MM.1S (cell line): ENCODE measurements around the gene GPR108.

ENCODE experiments used
- DNase-seq: peaks from one replicate; pipeline ENCODE4 v3.0.0-alpha.2; 2015
- H2AFZ ChIP-seq: fragments of 300-600 bp; sonication (generic); 2 replicates; pipeline ENCODE4 v1.6.0; 2016; ENCODE audit warnings: antibody characterized with exemption, low read length
- H3F3A ChIP-seq: fragments of 300-600 bp; sonication (generic); 2 replicates; pipeline ENCODE4 v1.6.1; 2016; ENCODE audit warnings: mild to moderate bottlenecking, antibody characterized with exemption, low read length, moderate library complexity, mixed read lengths; ENCODE audit not compliant: insufficient read depth
- H3K27ac ChIP-seq: fragments of 300-600 bp; sonication (generic); 2 replicates; pipeline ENCODE4 v1.5.1; 2016; ENCODE audit warnings: mild to moderate bottlenecking, low read length
- H3K27me3 ChIP-seq: fragments of 300-600 bp; sonication (generic); replicated peaks from 2 replicates; pipeline ENCODE4 v1.6.0; 2016; ENCODE audit warnings: low read length; ENCODE audit not compliant: insufficient read depth
- H3K36me3 ChIP-seq: fragments of 300-600 bp; sonication (generic); replicated peaks from 2 replicates; pipeline ENCODE4 v1.6.1; 2016; ENCODE audit warnings: mild to moderate bottlenecking, low read length, mixed read lengths; ENCODE audit not compliant: insufficient read depth
- H3K4me1 ChIP-seq: fragments of 300-600 bp; sonication (generic); 2 replicates; pipeline ENCODE4 v1.6.1; 2016; ENCODE audit warnings: low read length, mixed read lengths
- H3K4me2 ChIP-seq: fragments of 300-600 bp; sonication (generic); 2 replicates; pipeline ENCODE4 v1.6.0; 2016; ENCODE audit warnings: low read depth, low read length
- H3K4me3 ChIP-seq: fragments of 300-600 bp; sonication (generic); 2 replicates; pipeline ENCODE4 v1.5.1; 2016; ENCODE audit warnings: low read length, mixed read lengths
- H3K79me2 ChIP-seq: fragments of 300-600 bp; sonication (generic); 2 replicates; pipeline ENCODE4 v1.6.1; 2016; ENCODE audit warnings: mixed run types, low read length, mixed read lengths
- H3K9ac ChIP-seq: fragments of 300-600 bp; sonication (generic); 2 replicates; pipeline ENCODE4 v1.6.1; 2016; ENCODE audit warnings: low read length, mixed read lengths
- H3K9me2 ChIP-seq: fragments of 300-600 bp; sonication (generic); replicated peaks from 2 replicates; pipeline ENCODE4 v1.6.1; 2016; ENCODE audit warnings: mild to moderate bottlenecking, low read length, mixed read lengths; ENCODE audit not compliant: insufficient read depth
- H3K9me3 ChIP-seq: fragments of 300-600 bp; sonication (generic); replicated peaks from 2 replicates; pipeline ENCODE4 v1.6.1; 2016; ENCODE audit warnings: mild to moderate bottlenecking, low read length, mixed read lengths; ENCODE audit not compliant: insufficient read depth
- H4K20me1 ChIP-seq: fragments of 300-600 bp; sonication (generic); 2 replicates; pipeline ENCODE4 v1.6.1; 2016; ENCODE audit warnings: mild to moderate bottlenecking, low read length, moderate library complexity, mixed read lengths; ENCODE audit not compliant: insufficient read depth
- EZH2 ChIP-seq: fragments of 300-600 bp; sonication (generic); optimal IDR thresholded peaks from 2 replicates; pipeline ENCODE3; 2017; ENCODE audit warnings: low read depth, mild to moderate bottlenecking, antibody characterized with exemption, low read length, mixed read lengths
- EZH2phosphoT487 ChIP-seq: fragments of 300-600 bp; sonication (generic); IDR thresholded peaks from 2 replicates; pipeline ENCODE4 v1.6.1; 2018; ENCODE audit warnings: antibody characterized with exemption, low read length
- TF ChIP-seq, protein P1 (sequence below): fragments of 300-600 bp; sonication (generic); IDR thresholded peaks from 2 replicates; pipeline ENCODE4 v1.5.1; 2016; ENCODE audit warnings: antibody characterized with exemption, low read length, mixed read lengths

GPR108 gene

DNA sequence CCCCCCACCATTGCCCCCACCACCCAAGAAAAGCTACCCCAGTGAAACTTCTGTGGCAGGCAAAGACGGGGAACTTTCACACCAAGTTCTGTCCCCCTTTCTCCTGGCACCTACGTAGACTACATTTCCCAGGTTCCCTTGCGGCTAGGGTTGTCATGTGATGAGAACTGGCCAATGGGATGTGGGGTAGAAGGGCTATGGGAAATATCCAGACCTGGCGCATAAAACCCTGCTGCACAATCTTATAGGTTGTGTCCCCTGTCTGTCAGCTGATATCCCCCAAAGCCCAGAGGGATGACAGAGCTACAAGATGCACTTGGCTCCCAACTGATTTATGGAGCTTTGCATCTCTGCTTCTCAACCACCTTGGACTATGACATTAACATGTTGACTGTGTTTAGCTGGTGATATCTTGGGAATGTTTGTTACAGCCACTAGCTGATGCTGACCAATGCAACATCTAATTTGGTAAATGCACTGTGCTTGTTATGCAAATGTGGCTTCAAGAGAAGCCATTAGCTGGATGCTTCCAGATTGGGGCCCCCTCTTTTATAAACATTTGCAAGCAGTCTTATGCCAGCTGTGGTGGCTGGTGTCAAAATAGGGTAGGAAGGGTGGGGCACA is 23.8 kb upstream of the GPR108 start:
- peak; percentile 14 for DNase-seq
- Histone ChIP-seq H3K9ac (no peak overlapping the region), H3K79me2 (peaks cover 47% of the 10 kb centered on the region), H3K4me2 (no peak overlapping the region), H3K36me3 (no peaks in the 10 kb centered on the region; the same call in 1 of the 2 replicates), H3K9me3 (no peaks in the 10 kb centered on the region), H2AFZ (no peak overlapping the region), H3K27ac (no peak overlapping the region), H3K4me1 (peaks cover 6% of the 10 kb centered on the region), H4K20me1 (no peaks in the 10 kb centered on the region), H3F3A (peaks cover 1% of the 10 kb centered on the region; the same call in 1 of the 2 replicates), H3K9me2 (no peaks in the 10 kb centered on the region), H3K4me3 (no peak overlapping the region), H3K27me3 (no peaks in the 10 kb centered on the region)
- no peak for TF ChIP-seq EZH2phosphoT487
- no peak for TF ChIP-seq EZH2
- TF ChIP-seq, protein P1, sequence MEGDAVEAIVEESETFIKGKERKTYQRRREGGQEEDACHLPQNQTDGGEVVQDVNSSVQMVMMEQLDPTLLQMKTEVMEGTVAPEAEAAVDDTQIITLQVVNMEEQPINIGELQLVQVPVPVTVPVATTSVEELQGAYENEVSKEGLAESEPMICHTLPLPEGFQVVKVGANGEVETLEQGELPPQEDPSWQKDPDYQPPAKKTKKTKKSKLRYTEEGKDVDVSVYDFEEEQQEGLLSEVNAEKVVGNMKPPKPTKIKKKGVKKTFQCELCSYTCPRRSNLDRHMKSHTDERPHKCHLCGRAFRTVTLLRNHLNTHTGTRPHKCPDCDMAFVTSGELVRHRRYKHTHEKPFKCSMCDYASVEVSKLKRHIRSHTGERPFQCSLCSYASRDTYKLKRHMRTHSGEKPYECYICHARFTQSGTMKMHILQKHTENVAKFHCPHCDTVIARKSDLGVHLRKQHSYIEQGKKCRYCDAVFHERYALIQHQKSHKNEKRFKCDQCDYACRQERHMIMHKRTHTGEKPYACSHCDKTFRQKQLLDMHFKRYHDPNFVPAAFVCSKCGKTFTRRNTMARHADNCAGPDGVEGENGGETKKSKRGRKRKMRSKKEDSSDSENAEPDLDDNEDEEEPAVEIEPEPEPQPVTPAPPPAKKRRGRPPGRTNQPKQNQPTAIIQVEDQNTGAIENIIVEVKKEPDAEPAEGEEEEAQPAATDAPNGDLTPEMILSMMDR, result no peak

DNA sequence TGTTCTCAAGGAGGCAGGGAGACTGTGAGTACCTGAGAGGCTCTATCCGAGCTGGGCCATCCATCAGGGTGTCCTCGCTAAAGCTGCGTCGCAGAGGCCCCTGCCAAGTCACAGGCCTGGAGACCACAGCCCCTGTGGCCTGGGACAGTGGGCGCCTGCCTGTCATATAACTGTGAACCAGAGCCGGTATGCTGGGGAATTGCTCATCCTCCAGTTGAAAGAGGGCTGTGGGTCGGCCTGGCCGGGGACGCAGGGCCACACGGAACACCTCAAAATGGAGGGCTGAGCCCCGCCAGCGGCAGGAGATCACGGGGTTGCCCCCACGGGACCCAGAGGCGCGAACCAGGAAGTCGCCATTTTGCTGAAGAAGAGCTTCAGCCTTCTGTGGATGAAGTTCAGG is 23.2 kb upstream of the GPR108 start:
- no peak for DNase-seq
- no peak overlapping the region for H2AFZ ChIP-seq

DNA sequence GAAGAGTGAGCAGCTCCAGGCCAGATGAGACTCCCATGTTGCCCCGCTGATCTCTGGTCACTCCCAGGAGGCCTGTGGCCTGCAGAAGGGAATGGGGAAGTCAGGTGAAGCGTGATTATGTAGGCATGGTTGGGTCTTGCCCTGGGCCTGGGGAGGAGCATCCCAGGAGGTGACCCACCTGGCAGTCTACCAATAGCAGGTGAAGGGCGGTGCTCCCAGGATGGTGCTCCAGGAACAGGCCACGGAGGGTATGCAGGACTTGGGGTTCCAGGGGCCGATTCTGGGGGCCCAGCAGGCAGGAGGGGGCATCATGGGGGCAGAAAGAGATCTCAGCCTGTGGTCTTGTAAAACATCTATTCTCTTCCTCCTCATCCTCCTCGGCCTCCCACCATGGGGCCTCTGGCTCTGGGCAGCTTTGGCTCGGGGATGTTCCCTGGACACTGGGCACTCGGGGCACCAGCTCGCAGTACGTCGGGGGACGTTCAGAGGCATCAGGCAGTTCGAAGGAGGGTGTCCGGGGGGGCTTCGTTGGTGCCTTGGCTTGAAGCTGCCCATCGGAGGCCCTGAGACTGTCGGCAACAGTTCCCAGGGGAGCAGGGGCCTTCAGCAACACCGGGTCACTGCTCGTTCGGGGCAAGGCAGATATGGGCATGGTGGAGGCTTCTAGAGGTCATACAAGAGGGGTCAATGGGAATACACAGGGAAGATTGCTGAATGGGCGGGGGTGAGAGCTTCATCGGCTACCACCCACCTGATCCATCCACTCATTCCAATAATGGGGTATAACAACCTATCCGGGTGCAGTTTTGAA is 17.5 kb upstream of the GPR108 start:
- H3K9me2 ChIP-seq, result no peaks in the 10 kb centered on the region
- no peaks in the 10 kb centered on the region for H4K20me1 ChIP-seq
- H2AFZ ChIP-seq, result no peak overlapping the region
- no peak overlapping the region for H3K4me3 ChIP-seq
- no peak overlapping the region for H3K4me2 ChIP-seq
- no peak overlapping the region for H3K27ac ChIP-seq
- H3K9ac ChIP-seq, result no peak overlapping the region
- H3K36me3 ChIP-seq, result peaks cover 20% of the 10 kb centered on the region
- no peaks in the 10 kb centered on the region for H3K9me3 ChIP-seq
- TF ChIP-seq, protein P1, result no peak
- no peak for TF ChIP-seq EZH2
- TF ChIP-seq EZH2phosphoT487, result no peak
- H3F3A ChIP-seq, result peaks cover 10% of the 10 kb centered on the region; the same call in 1 of the 2 replicates
- H3K79me2 ChIP-seq, result peaks cover 5% of the 10 kb centered on the region; the same call in 1 of the 2 replicates
- H3K27me3 ChIP-seq, result no peaks in the 10 kb centered on the region
- no peak for DNase-seq
- H3K4me1 ChIP-seq, result no peaks in the 10 kb centered on the region

More for the DNA sequence above, 23.2 kb upstream of the GPR108 start:
- H3K9me3 ChIP-seq, result no peaks in the 10 kb centered on the region
- no peaks in the 10 kb centered on the region for H3K9me2 ChIP-seq
- no peaks in the 10 kb centered on the region for H4K20me1 ChIP-seq
- H3K4me2 ChIP-seq, result no peak overlapping the region
- H3K9ac ChIP-seq, result no peak overlapping the region
- H3K79me2 ChIP-seq, result peaks cover 43% of the 10 kb centered on the region
- H3K4me1 ChIP-seq, result peaks cover under 1% of the 10 kb centered on the region; the same call in 1 of the 2 replicates
- no peaks in the 10 kb centered on the region; the same call in 1 of the 2 replicates for H3F3A ChIP-seq
- H3K27me3 ChIP-seq, result no peaks in the 10 kb centered on the region
- H3K27ac ChIP-seq, result no peak overlapping the region
- H3K36me3 ChIP-seq, result no peaks in the 10 kb centered on the region; the same call in 1 of the 2 replicates
- H3K4me3 ChIP-seq, result no peak overlapping the region
- no peak for TF ChIP-seq EZH2
- TF ChIP-seq, protein P1, result no peak
- no peak for TF ChIP-seq EZH2phosphoT487
